NOMO-1 treated with dmso at 0.1 percent for 144 hours (cell line): Measurements from ENCODE around the gene RASA2.
"Not testable (repeated sequence)": the region's sequence is repeated elsewhere in the genome, so short reads cannot be mapped to it uniquely, and the experiment has no call there.

Experiments
- DNase-seq: peaks from one replicate; lab custom pipeline; 2025; ENCODE audit not compliant: unreplicated experiment; lab: John Stamatoyannopoulos, UW

RASA2 gene

DNA sequence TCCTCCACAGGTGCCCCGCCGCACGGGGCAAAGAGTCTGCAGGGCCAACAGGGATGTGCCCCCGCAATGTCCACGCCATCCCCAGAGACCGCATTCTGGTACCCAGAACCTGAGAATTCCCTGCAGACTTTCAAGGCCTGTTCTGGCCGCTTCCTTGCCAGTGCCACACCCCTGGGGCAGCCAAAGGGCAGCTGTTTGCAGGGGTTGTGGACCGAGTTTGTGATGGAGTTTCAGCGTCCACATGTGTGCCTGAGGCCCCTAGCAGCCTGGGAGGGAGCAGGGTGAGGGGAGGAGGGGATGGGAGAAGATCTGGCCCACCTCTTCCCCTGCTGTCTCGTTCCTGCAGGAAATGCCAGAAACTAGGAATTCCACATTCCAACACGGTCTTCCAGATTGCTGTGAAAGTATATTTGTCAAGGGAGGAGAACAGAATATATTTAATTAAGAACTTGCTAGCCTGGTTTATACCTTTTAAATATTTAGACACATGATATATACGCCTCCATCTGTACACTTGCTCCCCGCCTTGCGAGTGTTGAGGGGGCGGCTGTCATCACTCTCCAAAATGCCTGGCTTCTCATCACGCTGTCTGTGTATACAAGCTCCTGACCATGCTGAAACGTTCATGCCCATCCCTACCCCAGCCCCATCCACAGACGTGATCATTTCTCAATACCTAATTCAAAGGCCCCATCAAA is 31.1 kb upstream of the RASA2 start:
- DNase-seq = no peak

DNA sequence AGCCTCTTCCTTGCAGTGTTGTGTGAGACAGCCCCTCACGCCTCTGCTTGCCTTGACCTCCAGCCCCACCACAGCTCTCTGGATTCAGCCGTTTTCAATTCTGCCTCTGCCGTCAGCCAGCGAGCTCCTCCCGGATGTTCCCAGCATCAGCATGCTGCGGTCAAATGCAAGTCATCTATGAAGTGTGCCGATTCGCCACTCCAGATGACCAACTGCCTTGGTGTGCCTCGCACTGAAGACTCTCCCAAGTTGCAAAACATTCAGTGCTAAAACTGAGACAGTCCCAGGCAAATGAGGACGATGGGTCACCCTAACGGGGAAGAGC is 30.6 kb upstream of the RASA2 start:
- no peak for DNase-seq

DNA sequence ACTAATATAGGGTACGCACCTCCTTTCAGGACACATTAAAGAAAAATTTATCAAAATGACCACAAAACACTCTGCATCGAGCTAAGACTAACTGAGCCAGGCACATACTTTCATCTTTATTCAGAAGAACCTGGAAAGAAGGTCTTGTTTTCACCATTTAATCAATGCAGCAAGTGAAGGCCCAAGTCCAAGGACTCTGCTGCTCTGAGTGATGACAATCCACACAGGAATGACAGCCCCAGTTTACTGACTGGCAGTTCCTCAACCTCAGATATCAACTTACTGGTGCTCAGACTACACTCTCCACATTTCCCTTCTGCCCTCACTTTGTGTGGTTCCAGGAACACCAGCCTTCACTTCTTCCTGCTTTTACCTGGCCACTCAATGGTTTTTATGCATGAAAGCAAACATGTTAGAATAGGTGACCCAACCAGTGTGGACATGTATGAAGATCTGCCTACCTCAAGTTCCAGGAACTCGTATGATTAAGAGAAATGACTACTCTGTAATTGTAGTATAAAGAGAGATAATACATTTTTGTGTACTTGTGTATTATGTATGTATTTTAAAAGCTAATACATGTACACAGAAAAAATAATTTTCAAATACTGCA is 29.1 kb upstream of the RASA2 start:
- no peak for DNase-seq

DNA sequence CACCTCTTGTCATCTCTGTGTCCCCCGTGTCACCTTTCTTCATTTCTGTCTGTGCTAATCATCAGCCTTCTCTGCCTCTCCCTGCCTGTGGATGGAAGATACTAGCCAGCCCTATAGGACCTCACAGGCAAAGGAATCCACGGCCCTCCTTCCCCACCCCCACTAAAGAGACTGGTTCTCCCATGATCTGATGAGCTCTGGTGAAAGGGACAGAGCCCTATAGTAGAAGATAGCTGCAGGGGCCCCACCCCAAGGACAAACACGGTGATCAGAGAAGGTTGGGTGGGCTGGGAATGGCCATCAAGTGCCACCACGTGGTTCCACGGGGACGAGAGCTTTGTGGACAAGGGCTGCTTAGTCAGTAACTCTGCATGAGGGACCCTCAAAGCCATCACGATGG is 27.8 kb upstream of the RASA2 start:
- no peak for DNase-seq

DNA sequence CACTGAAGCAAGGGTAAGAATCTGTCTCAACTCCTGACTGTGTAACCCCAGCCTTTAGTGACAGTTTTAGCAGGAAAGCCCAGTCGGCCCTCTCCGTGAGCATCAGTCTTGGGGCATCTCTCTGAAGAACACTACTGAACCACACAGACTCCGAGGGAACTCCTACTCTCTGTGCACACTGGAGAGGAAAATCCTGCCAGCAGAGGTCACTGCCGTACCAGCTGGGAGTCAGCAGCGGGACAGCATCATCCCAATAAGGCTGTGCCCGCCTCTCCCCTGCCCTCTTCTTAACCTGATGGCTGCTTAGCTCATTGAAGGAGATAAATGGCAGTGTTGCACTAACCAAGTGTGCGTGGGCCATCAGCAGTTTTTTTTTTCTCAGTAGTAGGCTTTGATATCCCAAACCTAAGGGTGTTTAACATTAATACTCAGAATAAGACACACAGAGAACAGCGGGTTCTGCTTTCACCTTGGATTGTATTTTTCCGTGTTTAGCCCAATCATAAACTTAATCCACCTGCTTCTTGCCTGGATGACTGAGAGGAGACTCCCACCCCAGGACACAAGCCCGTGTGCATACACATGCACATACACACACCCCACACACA is 26.6 kb upstream of the RASA2 start:
- peak; percentile 57 for DNase-seq

DNA sequence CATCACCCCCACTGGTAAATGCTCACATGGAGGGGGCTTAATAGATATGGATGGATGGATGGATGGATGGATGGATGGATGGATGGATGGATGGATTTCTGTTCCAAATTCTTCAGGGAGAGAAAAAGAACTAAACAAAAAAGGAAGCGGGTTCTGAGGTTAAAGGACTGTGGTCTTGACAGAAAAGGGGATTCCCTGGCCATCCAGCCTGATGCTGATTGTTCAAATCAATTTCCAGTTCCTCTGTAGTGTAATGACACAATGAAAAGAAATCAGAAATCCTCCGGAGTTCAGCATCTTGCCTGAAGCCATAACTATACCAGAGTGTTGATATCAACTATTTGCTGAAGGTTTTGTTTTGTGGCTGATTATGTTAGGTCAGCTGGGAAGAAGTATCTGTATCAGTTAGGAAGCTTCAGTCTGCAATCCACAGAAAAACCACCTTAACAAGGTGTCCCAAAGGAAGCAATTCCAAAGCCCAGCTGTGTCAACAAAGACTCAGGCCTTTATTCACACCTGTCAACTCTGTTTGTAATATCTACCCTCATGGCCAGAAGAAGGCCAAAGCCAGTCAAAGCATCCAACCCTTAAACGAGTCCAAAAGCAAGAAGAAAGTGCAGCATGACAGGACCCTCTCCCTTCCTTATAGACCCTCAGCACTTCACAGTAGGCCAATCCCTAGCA is 24.5 kb upstream of the RASA2 start:
- no peak for DNase-seq

DNA sequence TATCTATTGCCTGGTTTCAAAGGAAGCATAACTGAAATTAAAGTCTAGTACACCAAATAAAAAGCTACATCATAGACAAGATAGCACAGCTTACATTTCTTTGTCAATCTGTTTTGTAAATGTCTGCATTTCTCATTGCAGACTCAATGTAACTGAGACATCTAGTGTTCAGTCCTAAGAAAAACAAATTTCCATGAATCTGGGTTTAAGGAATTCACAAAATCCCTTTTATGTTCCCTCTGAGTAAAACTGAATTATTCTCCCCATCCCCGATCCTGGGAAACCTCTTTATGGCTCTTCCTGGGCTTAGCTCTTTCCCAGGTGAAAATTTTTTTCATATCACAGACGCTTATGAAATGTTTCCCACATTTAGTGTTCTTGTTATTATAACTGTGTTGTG is 21.6 kb upstream of the RASA2 start:
- no peak for DNase-seq

DNA sequence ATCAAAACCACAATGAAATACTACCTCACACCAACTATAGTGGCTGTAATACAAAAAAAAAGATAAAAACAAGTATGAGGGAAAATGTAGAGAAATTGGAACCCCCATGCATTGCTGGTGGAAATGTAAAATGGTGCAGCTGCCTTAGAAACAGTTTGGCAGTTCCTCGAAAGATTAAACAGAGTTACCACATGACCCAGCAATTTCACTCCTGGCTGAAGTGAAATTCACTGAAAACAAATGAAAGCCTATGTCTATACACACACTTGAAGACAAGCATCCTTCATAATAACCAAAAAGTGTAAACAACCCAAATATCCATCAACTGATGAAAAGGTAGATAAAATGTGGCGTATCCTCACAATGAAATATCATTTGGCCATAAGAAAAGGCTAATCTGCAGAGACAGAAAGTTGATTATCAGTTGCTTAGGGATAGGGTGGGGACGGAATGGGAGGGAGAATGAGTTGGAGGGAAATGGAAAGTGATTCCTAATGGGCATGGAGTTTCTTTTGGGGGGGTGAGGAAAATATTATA is 20.1 kb upstream of the RASA2 start:
- no peak for DNase-seq

DNA sequence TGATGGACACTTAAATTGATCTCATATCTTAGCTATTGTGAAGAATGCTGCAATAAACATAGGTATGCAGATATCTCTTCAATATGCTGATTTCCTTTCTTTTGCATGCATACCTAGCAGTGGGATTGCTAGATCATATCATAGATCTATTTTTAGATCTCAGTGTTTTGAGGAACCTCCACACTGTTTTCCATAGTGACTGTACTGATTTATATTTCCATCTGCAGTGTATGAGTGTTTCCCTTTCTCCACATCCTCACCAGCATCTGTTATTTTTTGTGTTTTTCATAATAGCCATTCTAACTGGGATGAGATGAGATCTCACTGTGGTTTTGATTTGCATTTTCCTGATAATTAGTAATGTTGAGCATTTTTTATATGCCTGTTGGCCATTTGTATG is 17.1 kb upstream of the RASA2 start:
- DNase-seq = no peak

DNA sequence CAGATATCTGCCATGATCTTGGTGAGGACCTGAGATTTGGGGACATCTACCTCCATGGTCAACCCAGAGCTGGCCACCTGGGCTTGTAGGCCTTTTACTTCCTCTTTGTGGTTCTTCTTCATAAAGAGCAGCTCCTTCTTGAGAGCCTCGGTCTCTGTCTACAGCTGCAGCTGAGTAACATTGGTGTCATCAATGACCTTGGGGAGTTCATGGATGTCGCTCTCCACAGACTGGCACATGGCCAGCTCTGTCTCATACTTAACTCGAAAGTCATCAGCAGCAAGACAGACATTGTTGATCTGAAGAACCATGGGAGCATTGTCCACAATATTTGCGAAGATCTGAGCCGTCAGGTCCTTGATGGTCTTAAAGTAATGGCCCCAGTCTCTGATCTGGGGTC is 15.7 kb upstream of the RASA2 start:
- DNase-seq = no peak

DNA sequence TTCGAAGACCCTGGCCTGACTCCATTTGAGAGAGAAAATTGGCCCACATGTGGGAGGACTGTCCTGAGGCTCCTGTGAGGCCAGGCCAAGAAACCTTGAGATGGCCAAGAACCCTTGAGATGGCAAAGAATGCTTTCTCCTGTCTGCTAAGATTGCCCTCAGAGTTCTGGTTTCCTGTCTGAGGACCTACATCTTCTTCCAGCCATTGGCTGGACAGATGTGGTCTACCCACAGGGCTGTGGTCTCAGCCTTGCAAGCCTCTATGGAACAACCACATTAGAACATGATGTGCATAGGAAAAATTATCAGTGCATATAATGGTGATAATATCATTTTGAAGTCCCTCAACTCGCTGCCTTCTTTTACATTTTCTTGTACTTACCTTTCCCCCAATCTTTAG is 10.8 kb upstream of the RASA2 start:
- DNase-seq = no peak

DNA sequence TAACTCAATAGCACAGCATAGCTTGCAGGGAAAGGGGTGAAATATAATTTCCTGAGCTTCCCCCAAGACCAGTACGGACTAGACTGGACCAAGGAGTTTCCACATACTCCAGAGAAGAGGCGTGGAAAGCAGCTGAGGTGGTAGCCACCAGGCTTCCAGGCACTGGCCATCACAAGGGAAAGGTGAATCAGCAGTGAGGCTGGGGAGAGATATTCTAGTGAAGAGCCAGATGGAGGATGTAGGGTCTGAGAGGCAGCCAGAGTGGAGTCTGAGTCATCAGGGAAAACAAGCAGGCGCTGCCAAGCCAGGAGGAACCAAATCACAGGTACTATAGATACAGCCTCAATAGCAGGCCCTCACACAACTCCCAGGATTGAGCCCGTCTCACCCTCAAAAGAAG is 9.6 kb upstream of the RASA2 start:
- no peak for DNase-seq

DNA sequence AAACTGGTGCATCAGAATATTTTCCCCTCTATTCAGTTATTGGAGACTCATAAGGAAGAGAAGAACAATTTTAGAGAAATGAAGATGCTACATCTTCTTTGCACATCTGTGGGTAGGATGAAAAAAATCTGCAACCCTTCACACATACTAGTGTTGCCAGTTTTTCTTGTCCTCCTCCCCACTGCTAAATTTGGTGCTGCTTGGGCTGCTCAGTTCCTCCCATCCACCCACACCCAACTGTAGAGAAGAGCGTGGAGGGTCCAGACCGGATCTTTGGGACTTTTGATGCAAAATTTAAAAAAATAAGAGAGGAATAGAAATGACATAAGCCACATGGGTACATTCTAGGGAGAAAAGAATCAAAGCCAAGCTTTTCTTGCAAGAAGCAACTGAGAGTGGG is 8.7 kb upstream of the RASA2 start:
- no peak for DNase-seq

DNA sequence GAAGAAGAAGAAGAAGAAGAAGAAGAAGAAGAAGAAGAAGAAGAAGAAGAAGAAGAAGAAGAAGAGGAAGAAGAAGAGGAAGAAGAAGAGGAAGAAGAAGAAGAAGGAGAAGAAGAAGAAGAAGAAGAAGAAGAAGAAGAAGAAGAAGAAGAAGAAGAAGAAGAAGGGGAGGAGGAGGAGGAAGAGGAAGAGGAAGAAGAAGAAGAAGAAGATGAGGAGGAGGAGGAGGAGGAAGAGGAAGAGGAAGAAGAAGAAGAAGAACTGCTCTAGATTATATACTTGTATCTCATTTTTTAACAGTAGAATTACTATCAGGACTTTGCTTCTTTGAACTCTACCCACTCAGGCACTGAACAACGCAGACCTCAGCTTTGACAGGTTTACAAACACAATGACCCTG is 8.0 kb upstream of the RASA2 start:
- not testable (repeated sequence) for DNase-seq

DNA sequence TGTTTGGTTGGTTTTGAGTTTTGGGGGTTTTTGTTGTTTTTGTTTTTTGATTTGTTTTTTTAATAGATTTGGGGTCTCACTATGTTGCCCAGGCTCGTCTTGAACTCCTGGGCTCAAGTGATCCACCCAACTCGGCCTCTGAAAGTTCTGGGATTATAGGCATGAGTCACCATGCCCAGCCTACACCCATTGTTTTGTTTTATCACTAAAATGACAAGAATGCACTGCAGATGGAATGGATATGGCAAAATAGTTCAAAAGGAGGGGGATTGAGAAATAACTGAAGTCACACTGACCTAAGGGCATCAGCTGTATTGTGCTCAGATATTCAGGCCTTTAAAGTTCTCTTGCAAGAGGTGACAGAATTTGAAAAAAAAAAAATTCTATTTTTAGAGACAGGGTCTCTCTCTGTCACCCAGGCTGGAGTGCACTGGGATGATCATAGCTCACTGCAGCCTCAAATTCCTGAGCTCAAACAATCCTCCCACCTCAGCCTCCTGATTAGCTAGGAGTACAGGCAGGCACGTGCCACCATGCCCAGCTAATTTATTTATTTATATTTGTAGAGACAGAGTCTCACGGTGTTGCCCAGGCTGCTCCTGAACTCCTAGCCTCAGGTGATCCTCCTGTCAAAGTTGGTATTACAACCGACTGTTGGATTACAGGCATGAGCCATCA is 4.4 kb upstream of the RASA2 start:
- DNase-seq = no peak

DNA sequence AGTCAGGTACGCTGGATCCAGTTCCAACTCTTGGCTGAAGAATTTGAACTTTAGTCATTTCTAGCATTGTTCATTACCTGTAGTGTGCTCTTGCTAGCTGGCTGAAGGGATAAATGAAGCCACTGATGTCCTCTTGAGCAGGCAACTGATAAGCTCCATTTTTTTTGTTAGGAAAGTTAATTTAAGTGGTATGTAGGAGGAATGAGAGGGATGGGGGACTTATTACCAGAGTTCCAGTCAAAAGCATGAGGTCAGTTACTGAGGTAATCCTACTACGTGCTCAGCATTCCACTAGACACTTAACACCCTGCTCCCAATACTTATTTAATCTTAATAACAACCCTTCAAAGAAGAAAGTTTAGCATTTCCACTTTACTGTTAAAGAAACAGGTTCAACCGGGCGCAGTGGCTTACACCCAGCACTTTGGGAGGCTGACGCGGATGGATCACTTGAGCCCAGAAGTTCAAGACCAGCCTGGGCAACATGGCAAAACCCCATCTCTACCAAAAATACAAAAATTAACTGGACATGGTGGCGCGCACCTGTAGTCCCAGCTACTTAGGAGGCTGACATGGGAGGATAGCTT is 2.0 kb upstream of the RASA2 start:
- no peak for DNase-seq

DNA sequence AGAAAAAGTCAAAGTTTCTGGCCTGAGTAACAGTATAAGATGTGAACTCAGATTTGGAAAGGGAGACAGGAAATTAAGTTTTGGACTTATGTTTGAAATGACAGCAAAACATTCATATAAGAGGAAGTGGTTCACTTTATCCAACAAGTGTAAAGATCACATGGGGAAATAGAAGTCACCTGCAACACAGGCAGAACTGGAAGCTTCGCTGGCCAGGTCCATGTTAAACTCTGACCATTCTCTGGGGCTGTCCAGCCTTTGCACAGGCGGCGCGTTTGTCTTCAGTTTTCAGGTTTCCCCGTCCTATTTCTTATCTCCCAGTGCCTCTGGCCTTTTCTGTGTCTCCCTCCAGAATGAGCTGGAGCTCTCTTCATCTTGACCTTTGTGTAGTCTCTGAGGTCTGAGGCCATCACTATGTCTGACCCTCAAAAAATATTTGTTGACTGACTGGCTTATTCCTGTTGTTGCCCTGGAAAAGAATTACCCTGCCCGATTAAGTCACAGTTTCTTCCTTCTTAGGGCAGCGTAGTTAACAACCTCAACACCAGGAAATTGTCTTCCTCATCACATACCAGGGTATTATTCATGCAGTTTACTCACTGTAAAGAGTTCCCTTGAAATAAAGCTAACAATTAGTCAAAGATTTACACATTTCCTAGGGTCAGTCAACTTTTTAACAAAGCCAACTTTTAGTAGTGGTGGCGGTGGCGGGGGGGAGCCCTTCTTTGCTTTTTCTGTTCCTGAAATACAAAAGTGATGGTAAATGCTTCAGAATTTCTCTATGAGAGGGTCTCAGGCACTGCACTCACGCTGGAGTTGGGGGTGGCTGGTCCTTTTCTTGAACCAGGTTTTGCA is 959 bp upstream of the RASA2 start:
- DNase-seq = no peak

DNA sequence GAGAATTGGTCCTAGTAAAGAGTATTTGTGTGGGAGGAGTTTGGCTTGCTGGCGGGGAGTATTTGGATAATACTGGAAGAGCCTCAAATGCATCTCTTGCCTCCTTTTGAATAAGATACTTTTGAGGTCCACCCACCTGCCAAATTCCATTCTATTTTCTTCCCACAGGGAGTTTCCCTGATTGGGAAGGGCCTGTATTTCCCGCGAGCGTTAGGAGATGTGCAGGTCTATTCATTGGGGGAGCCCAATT is 406 bp upstream of the RASA2 start:
- no peak for DNase-seq

DNA sequence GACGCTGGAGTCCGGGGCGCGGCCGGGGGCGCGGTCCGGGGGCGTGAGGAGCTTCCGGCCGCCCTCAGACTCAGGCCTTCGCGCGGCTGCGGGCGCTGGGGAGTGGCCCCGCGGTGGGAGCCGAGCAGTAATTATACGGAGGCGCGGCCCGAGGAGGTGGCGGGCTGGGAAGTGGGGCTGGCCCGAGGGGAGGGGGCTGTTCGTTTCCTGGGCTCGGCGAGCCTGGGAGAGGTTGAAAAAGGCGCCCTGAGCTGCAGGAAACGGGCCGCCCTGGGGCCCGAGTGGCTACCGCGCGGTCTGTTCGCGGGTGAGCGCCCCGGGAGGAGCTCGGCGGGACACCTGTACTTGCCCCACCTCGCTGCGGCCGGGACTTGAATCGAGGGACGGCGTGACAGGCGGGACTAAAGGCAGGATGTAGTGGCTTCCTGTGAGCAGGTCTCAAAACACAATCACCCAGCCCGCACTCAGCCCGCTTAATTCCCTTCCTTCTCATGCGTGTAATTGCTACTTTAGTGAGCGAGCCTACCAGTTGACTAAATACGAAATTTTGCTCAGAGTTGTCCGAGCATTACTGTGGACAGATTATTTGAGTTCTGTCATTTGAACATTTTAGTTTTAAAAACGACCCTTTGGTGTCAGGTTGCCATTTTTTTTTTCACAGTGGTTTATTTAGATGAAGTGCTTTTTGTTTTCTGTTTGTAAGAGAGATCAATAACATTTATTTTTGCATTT is 860 bp downstream of the RASA2 start:
- peak; percentile 73 for DNase-seq

DNA sequence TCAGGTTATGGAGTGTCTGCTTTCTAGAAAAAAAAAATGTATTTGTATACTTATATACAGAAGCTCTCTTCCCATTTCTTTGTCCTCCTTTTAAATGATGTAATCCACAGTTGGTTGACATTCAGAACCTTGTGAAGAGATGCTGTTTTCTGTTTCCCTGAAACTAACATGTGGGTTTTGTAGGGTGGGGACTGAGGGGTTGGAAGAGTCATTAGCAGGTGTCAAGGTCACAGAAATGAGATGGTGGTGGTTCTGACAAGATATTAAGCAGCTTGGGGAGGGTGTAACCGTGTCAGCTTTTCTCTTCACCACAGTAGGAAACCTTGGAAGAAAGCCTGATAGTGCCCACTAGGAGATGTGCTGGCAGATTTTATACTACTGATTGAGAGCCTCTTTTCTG is 2.4 kb downstream of the RASA2 start:
- DNase-seq = no peak
